HK-2 (cell line): ENCODE results near the gene PHACTR3.

Experiments
- DNase-seq: peaks from one replicate; pipeline ENCODE4 v3.0.0-alpha.2; 2018; ENCODE audit not compliant: unreplicated experiment

The PHACTR3 gene

GRCh38 chr20:59696476-59696875 is 92.1 kb downstream of the PHACTR3 start:
- no peak for DNase-seq

- DNase-seq: no peak
These were observed 92.7 kb downstream of the PHACTR3 start for GRCh38 chr20:59697068-59697467.

- DNase-seq: no peak
These were observed 94.3 kb downstream of the PHACTR3 start for GRCh38 chr20:59698598-59698997.

GRCh38 chr20:59701236-59701635 is 96.9 kb downstream of the PHACTR3 start:
- no peak for DNase-seq

- DNase-seq: no peak
These were observed 98.7 kb downstream of the PHACTR3 start for GRCh38 chr20:59703046-59703445.

GRCh38 chr20:59705651-59706399 is 101.5 kb downstream of the PHACTR3 start:
- no peak for DNase-seq

GRCh38 chr20:59706400-59706693 is 102.0 kb downstream of the PHACTR3 start:
- no peak for DNase-seq

GRCh38 chr20:59708326-59708725 is 104.0 kb downstream of the PHACTR3 start:
- no peak for DNase-seq

- no peak for DNase-seq
These were observed 105.3 kb downstream of the PHACTR3 start for GRCh38 chr20:59709636-59710035.

- no peak for DNase-seq
These were observed 113.7 kb downstream of the PHACTR3 start for GRCh38 chr20:59718071-59718470.

- DNase-seq: no peak
These were observed 114.4 kb downstream of the PHACTR3 start for GRCh38 chr20:59718751-59719150.

GRCh38 chr20:59720013-59720412 is 115.7 kb downstream of the PHACTR3 start:
- DNase-seq: no peak

GRCh38 chr20:59721386-59721785 is 117.0 kb downstream of the PHACTR3 start:
- no peak for DNase-seq

- DNase-seq: no peak
These were observed 118.8 kb downstream of the PHACTR3 start for GRCh38 chr20:59723108-59723500.

GRCh38 chr20:59723607-59724456 is 119.5 kb downstream of the PHACTR3 start:
- no peak for DNase-seq

- no peak for DNase-seq
These were observed 120.4 kb downstream of the PHACTR3 start for GRCh38 chr20:59724457-59725366.

- no peak for DNase-seq
These were observed 121.3 kb downstream of the PHACTR3 start for GRCh38 chr20:59725476-59726280.

GRCh38 chr20:59726281-59726595 is 121.9 kb downstream of the PHACTR3 start:
- DNase-seq: no peak

GRCh38 chr20:59728722-59729430 is 124.5 kb downstream of the PHACTR3 start:
- no peak for DNase-seq

GRCh38 chr20:59729506-59729905 is 125.2 kb downstream of the PHACTR3 start:
- DNase-seq: no peak

- DNase-seq: no peak
These were observed 126.4 kb downstream of the PHACTR3 start for GRCh38 chr20:59730722-59731121.
